ENCODE measurements around the gene TBX19.

- TF ChIP-seq POLR2A (IDR thresholded peaks at IDR 0.05), result no peak
- TF ChIP-seq CTCF (IDR thresholded peaks at IDR 0.05), result no peak
Observed at GRCh38 chr1:168338589-168339503, 58.2 kb downstream of the TBX19 start.

Measured in tibial nerve (tissue), 3 donors.